Endothelial cell of umbilical vein (primary cell): ENCODE measurements around the gene RNF144B. TPM values are rescaled to one million over a fixed set of nuclear protein-coding genes. Genes with fewer than 3 reads are reported as not detected.

Experiments
- BruUV-seq: library from RNA; stranded (reverse); fragments of 400-500 nt; replicated peaks from 2 replicates; lab custom pipeline; 2021; lab: Mats Ljungman, UMichigan
- CTCF ChIA-PET: fragments of 300-600, 350-600 bp; sonication (Branson Sonifier 250); formaldehyde crosslinking; loops from one replicate; lab custom pipeline; 2021; ENCODE audit warnings: antibody characterized with exemption, inconsistent platforms; lab: Charles Lee
- POLR2A ChIA-PET: fragments of 300-600, 350-600 bp; sonication (Branson Sonifier 250); formaldehyde crosslinking; loops from one replicate; lab custom pipeline; 2021; ENCODE audit warnings: antibody characterized with exemption, inconsistent platforms; lab: Charles Lee
- DNase-seq: peaks from one replicate; pipeline ENCODE4 v3.0.0-alpha.2; 2011; ENCODE audit warnings: low read depth, low spot score
- FAIRE-seq: peaks from 2 replicates; lab custom pipeline; 2011; peaks lifted over from hg19 to GRCh38; lab: Jason Lieb, UNC
- H2AFZ ChIP-seq: 2 replicates; pipeline ENCODE4 v1.6.0; 2012; ENCODE audit warnings: low read depth, low read length, control low read depth, inconsistent platforms
- H3K27ac ChIP-seq: 2 replicates; pipeline ENCODE4 v1.5.1; 2011; ENCODE audit warnings: low read depth, mild to moderate bottlenecking, control low read depth, low read length, moderate library complexity; ENCODE audit not compliant: insufficient read depth
- H3K27me3 ChIP-seq, 2 experiments: 2 replicates each; pipeline versions ENCODE4 v1.6.0 to v1.6.1; 2011; ENCODE audit warnings: low read length in 2 of 2, mixed read lengths in 1 of 2; ENCODE audit not compliant: control insufficient read depth in 2 of 2, insufficient read depth in 2 of 2
- H3K36me3 ChIP-seq, 2 experiments: 2 replicates in 1 of 2; 3 replicates in 1 of 2; pipeline ENCODE4 v1.5.1; 2011; ENCODE audit warnings: low read length in 2 of 2, mild to moderate bottlenecking in 1 of 2, moderate library complexity in 1 of 2; ENCODE audit not compliant: control insufficient read depth in 2 of 2, insufficient read depth in 2 of 2; ENCODE audit errors: extremely low read depth in 1 of 2
- H3K4me1 ChIP-seq: 3 replicates; pipeline ENCODE4 v1.5.1; 2011; ENCODE audit warnings: mild to moderate bottlenecking, low read length; ENCODE audit not compliant: control insufficient read depth, insufficient read depth; ENCODE audit errors: extremely low read depth
- H3K4me2 ChIP-seq: 2 replicates; pipeline ENCODE4 v1.6.1; 2011; ENCODE audit warnings: low read length, control low read depth, mixed read lengths; ENCODE audit not compliant: insufficient read depth
- H3K4me3 ChIP-seq, 3 experiments: fragments of 200-600 bp in 1 of 3; sonication (generic), shearing (Covaris generic) in 1 of 3; replicated peaks in 1 of 3; 2 replicates each; pipeline ENCODE4 v1.5.1; 2011 to 2016; ENCODE audit warnings: control low read depth in 3 of 3, low read length in 3 of 3, mild to moderate bottlenecking in 2 of 3, inconsistent platforms in 1 of 3, low read depth in 1 of 3, moderate library complexity in 1 of 3; ENCODE audit not compliant: insufficient read depth in 1 of 3
- H3K79me2 ChIP-seq: 2 replicates; pipeline ENCODE4 v1.6.0; 2012; ENCODE audit warnings: low read length, inconsistent platforms; ENCODE audit not compliant: control insufficient read depth, insufficient read depth
- H3K9ac ChIP-seq: replicated peaks from 2 replicates; pipeline ENCODE3; 2011; ENCODE audit warnings: low read length, control low read depth; ENCODE audit not compliant: insufficient read depth; ENCODE audit errors: extremely low read depth
- H3K9me1 ChIP-seq: replicated peaks from 3 replicates; pipeline ENCODE4 v1.6.0; 2011; ENCODE audit warnings: mild to moderate bottlenecking, low read length; ENCODE audit not compliant: control insufficient read depth, insufficient read depth; ENCODE audit errors: extremely low read depth
- H3K9me3 ChIP-seq: replicated peaks from 2 replicates; pipeline ENCODE4 v1.5.1; 2012; ENCODE audit warnings: low read length, inconsistent platforms; ENCODE audit not compliant: control insufficient read depth, insufficient read depth
- H4K20me1 ChIP-seq: replicated peaks from 2 replicates; pipeline ENCODE3; 2011; ENCODE audit warnings: mild to moderate bottlenecking, low read length; ENCODE audit not compliant: control insufficient read depth, insufficient read depth; ENCODE audit errors: extremely low read depth
- CTCF ChIP-seq, 2 donors: IDR thresholded peaks; 1 replicate in 1 of 2; 2 replicates in 1 of 2; pipeline ENCODE4 v1.5.1; 2011; ENCODE audit warnings: low read length in 2 of 2, mild to moderate bottlenecking in 2 of 2, moderate library complexity in 2 of 2, control low read depth in 1 of 2, inconsistent platforms in 1 of 2, low read depth in 1 of 2; ENCODE audit not compliant: insufficient read depth in 1 of 2; ENCODE audit errors: extremely low read depth in 1 of 2
- EZH2 ChIP-seq: IDR thresholded peaks from 2 replicates; pipeline ENCODE4 v1.6.1; 2012; ENCODE audit warnings: borderline replicate concordance, low read depth, mild to moderate bottlenecking, moderate library complexity, low read length, inconsistent platforms; ENCODE audit not compliant: severe bottlenecking
- FOS ChIP-seq: IDR thresholded peaks from 2 replicates; pipeline ENCODE4 v1.6.1; 2011; ENCODE audit warnings: mild to moderate bottlenecking, low read length, moderate library complexity, borderline replicate concordance; ENCODE audit not compliant: insufficient read depth
- GATA2 ChIP-seq: IDR thresholded peaks from 2 replicates; pipeline ENCODE4 v1.7.0; 2011; ENCODE audit warnings: low read depth, mild to moderate bottlenecking, moderate library complexity, mixed read lengths, low read length; ENCODE audit not compliant: insufficient read length, insufficient read depth
- JUN ChIP-seq: IDR thresholded peaks from 2 replicates; pipeline ENCODE4 v1.6.1; 2011; ENCODE audit warnings: borderline replicate concordance, low read depth; ENCODE audit not compliant: insufficient read length, insufficient read depth
- MAX ChIP-seq: IDR thresholded peaks from 2 replicates; pipeline ENCODE4 v1.6.1; 2011; ENCODE audit not compliant: insufficient read depth, insufficient read length
- POLR2AphosphoS5 ChIP-seq: IDR thresholded peaks from 2 replicates; pipeline ENCODE4 v1.6.1; 2012; ENCODE audit warnings: low read depth, mild to moderate bottlenecking, control low read depth, low read length, moderate library complexity; ENCODE audit not compliant: insufficient read depth
- dilution Hi-C: fragments of 300-500 bp; cut with MboI; formaldehyde crosslinking; loops from one replicate; pipeline ENCODE4 v1.15.0; 2019; ENCODE audit warnings: low sequenced_read_pairs; ENCODE audit not compliant: extremely low pct_ligation_motif_present
- intact Hi-C: fragments of 100-400 bp; cut with micrococcal nuclease; formaldehyde crosslinking; loops from one replicate; pipeline ENCODE4 v1.10.0; 2022
- polyA plus RNA-seq, 4 experiments: library from polyadenylated mRNA; depleted of rRNA in 3 of 4; stranded (reverse) in 3 of 4; unstranded in 1 of 4; fragments of >200 nt; gene quantifications; 2 replicates each; pipeline versions ENCODE4 v1.2.1 to v1.2.3, GENCODE V29; 2011 to 2012; ENCODE audit warnings: missing spikeins in 1 of 4
- total RNA-seq: library from RNA; stranded (reverse); gene quantifications from 2 replicates; pipeline ENCODE4 v1.2.3, GENCODE V29; 2021

The RNF144B gene
- total and polyA plus RNA-seq, 2 donors (not counting 3 experiments of a cell fraction or from before 2014, with no cell fraction given): 18.1 to 97.3 TPM

- H3K79me2 ChIP-seq: peaks cover 69% of the 10 kb centered on the region
- intact Hi-C loops: no loop called here
- H2AFZ ChIP-seq: no peak overlapping the region
- H4K20me1 ChIP-seq: peaks cover 8% of the 10 kb centered on the region
- peaks cover 3% of the 10 kb centered on the region for H3K9me1 ChIP-seq
- ChIA-PET CTCF (interaction anchor here (1.3 kb wide), 1 partner anchor 124 kb away, joined by 4 read pairs; no protein-coding TSS in a partner anchor), POLR2A (no interaction called here)
- H3K9ac ChIP-seq: no peak overlapping the region
- no TSS peak for BruUV-seq
- FAIRE-seq: no peak
- H3K27ac ChIP-seq: no peak overlapping the region
- H3K27me3 ChIP-seq: no peaks in the 10 kb centered on the region
- H3K4me2 ChIP-seq: no peak overlapping the region
- H3K4me3 ChIP-seq: no peak overlapping the region
- TF ChIP-seq CTCF (IDR thresholded peaks at IDR 0.05; ENCODE audit: extremely low read depth in 1 of 2, insufficient read depth in 1 of 2, low read depth in 1 of 2, low read length in 2 of 2) (no peak), GATA2 (no peak)
- DNase-seq: no peak
- no peaks in the 10 kb centered on the region for H3K9me3 ChIP-seq
- dilution Hi-C loops: no loop called here
- H3K36me3 ChIP-seq: peaks cover 0 to 7% of the 10 kb centered on the region in 2 experiments
- peaks cover 17% of the 10 kb centered on the region for H3K4me1 ChIP-seq
Measured at GRCh38 chr6:18447552-18447951, 60.4 kb downstream of the RNF144B start.

- Histone ChIP-seq H3K27me3 (no peaks in the 10 kb centered on the region), H3K4me2 (no peak overlapping the region), H3K4me3 (no peak overlapping the region), H3K9me1 (peaks cover 3% of the 10 kb centered on the region), H3K36me3 (peaks cover 0 to 5% of the 10 kb centered on the region in 2 experiments), H3K9me3 (no peaks in the 10 kb centered on the region), H4K20me1 (peaks cover 5% of the 10 kb centered on the region), H3K79me2 (peaks cover 72% of the 10 kb centered on the region), H2AFZ (no peak overlapping the region), H3K4me1 (peaks cover 30% of the 10 kb centered on the region), H3K27ac (no peak overlapping the region), H3K9ac (no peak overlapping the region)
- ChIA-PET POLR2A (no interaction called here), CTCF (interaction anchor here (1.0 to 1.3 kb wide), 2 partner anchors 24 to 51 kb away, joined by 3 to 4 read pairs; no protein-coding TSS in a partner anchor)
- DNase-seq: no peak
- no TSS peak for BruUV-seq
- dilution Hi-C loops: no loop called here
- no peak for FAIRE-seq
- intact Hi-C loops: loop anchor here (5.0 kb wide), 1 partner anchor 114 kb away; no protein-coding TSS in a partner anchor
- no peak for TF ChIP-seq POLR2AphosphoS5
- no peak for TF ChIP-seq EZH2
- no peak for TF ChIP-seq JUN
- TF ChIP-seq FOS: no peak
- TF ChIP-seq MAX: no peak
- no peak for TF ChIP-seq GATA2
Measured at GRCh38 chr6:18451756-18452155, 64.6 kb downstream of the RNF144B start.
